HG03135 (cell line): ENCODE results near the gene MAGEB6.
"Not testable (repeated sequence)": the region's sequence is repeated elsewhere in the genome, so short reads cannot be mapped to it uniquely, and the experiment has no call there.

Source experiments
- ATAC-seq: cut with Tn5 transposase; IDR thresholded peaks from one replicate; pipeline ENCODE4 v1.9.1; 2021; ENCODE audit warnings: mild to moderate bottlenecking, moderate library complexity; ENCODE audit not compliant: unreplicated experiment

MAGEB6 gene

DNA sequence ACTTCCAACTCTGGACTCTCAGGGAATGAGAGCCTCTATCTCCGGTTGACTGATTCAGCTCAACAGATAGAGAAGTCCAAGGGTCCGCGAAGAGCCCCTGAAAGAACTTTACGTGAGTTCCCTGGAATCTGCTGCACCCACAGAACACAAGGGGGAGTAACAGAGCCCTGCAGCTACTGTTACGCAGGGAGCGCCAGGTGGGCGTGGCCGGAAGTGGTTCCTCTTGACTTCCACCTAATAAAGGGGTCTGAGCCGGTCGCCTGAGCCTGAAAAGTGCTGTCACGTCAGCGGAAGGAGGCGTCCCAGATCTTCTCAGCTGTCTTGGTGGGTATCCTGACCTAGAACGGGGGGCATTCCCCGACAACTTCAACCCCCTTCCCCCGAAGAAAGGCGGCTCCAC is at the start of gene MAGEB6:
Gene MAGEB6 (plus strand): TSS at position 237 of the 400 bp plus-strand sequence. CDS start 1,407 bp downstream, outside the sequence.
- ATAC-seq, result no peak

DNA sequence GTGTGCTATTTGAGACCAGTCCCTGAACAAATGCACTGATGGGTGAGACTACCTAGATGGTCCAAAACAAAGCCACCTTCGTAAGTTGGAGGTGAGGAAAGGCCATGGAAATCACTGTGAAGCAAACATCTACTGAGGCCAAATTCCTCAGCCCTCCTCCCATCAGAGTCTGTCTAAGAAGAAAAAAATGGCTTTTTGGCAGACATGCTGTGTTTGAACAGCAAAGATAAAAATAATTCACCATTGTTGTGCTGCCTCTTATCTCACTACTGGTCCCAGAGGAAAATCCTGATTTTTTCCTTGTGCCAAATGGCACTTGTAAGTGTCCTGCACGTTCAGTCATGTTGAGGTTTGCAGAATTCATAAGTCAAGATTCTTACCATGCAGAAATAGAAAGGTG is 46.2 kb upstream of the MAGEB6 start:
- no peak for ATAC-seq

DNA sequence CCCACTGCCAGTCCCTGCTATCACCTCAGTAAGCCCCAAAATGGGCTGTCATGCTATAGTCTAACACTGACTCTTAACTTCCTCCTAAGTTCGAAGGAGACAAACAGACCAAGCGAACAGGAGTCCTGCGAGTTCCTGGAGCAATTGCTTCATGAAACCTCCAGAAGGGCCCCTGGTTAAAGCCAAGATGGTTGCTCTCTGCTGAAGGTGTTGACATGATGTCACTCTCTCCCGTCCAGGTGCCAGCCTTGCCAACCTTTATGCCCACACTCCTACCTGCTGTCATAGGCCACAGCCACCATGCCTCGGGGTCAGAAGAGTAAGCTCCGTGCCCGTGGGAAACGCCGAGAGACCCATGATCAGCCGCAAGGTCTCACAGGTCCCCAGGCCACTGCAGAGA is 31.9 kb upstream of the MAGEB6 start, which contains the start of gene MAGEB6B:
Gene MAGEB6B (plus strand): TSS at position 301 of the 400 bp plus-strand sequence. CDS start 0 bp downstream, at position 301.
- no peak for ATAC-seq

GRCh38 chrX:26203561-26203960 is 11.3 kb downstream of the MAGEB6 start:
- ATAC-seq, result no peak

- ATAC-seq, result not testable (repeated sequence)
Measured at GRCh38 chrX:26204717-26205116, 12.5 kb downstream of the MAGEB6 start.

DNA sequence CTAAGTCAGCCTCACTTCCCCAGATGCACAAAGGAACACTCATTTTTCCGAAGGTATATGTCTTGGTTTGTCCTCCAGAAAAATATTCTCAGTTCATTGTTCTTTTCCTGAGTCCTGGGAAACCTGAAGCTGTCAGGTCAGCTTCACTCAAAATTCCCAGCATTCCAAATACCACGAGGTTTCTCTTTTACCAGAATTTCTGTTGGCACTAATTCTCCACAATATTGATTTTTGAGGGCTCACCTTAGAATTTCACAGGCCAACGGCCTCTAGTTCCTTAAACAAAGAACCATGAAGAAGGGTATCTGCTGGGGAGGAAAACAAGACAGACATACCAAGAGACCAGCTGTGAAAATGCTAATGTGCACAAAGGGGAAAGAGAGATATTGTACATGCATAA is 15.8 kb downstream of the MAGEB6 start:
- ATAC-seq, result no peak

GRCh38 chrX:26215869-26216268 is 23.6 kb downstream of the MAGEB6 start, which contains the start of gene MAGEB5:
Gene MAGEB5, plus strand, starts transcription at chrX:26216169. Its CDS starts 1,133 bp downstream, at chrX:26217302.
- ATAC-seq, result no peak

GRCh38 chrX:26219351-26219750 is 27.1 kb downstream of the MAGEB6 start:
- no peak for ATAC-seq

DNA sequence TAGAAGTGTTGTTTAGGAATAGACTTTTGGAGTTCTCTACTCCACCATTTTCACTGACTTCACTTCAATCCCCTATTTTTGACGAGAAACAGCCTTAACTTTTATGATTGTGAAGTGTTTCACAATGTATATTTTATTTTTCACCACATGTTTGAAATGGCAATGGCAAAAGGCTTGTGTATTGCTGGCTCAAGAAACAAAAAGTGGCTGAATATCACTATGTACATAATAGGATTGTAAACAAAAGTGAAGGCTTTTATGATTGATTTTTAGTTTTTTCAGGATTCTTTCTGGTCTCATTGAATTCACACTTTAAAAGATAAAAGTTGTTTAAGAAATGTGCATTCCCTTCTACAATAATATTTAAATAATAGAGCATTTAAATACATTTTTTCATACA is 41.9 kb downstream of the MAGEB6 start:
- ATAC-seq, result no peak
